ENCODE data around the gene ENPP4.
"Not testable (repeated sequence)": the region's sequence is repeated elsewhere in the genome, so short reads cannot be mapped to it uniquely, and the experiment has no call there.

Gene ENPP4

GRCh38 chr6:46118836-46119235 lies 11.0 kb upstream of the ENPP4 start:
- H3K27me3 ChIP-seq, result no peaks in the 10 kb centered on the region
- TF ChIP-seq CTCF (IDR thresholded peaks at IDR 0.05; ENCODE audit: low read depth, low read length), result no peak
- DNase-seq, result no peak
- no peaks in the 10 kb centered on the region for H3K36me3 ChIP-seq
- H3K4me1 ChIP-seq, result no peaks in the 10 kb centered on the region
- H3K4me3 ChIP-seq (ENCODE audit: low read depth, low read length), result no peak overlapping the region
- no peaks in the 10 kb centered on the region for H3K9me3 ChIP-seq

- H3K27me3 ChIP-seq; H3K4me1 ChIP-seq; DNase-seq; H3K4me3 ChIP-seq (ENCODE audit: low read depth, low read length); H3K9me3 ChIP-seq; H3K36me3 ChIP-seq: not testable (repeated sequence)
These were observed 10.1 kb upstream of the ENPP4 start for GRCh38 chr6:46119679-46120078.

GRCh38 chr6:46128476-46128875 lies 1.3 kb upstream of the ENPP4 start:
- DNase-seq, result no peak
- H3K27me3 ChIP-seq, result no peaks in the 10 kb centered on the region; the same call in 1 of the 2 replicates
- TF ChIP-seq CTCF (IDR thresholded peaks at IDR 0.05; ENCODE audit: low read depth, low read length), result no peak

GRCh38 chr6:46129291-46129628 lies 529 bp upstream of the ENPP4 start:
- H3K27me3 ChIP-seq, result no peaks in the 10 kb centered on the region; the same call in 1 of the 2 replicates
- TF ChIP-seq CTCF (IDR thresholded peaks at IDR 0.05; ENCODE audit: low read depth, low read length), result no peak
- no peak for DNase-seq
- H3K9me3 ChIP-seq, result no peaks in the 10 kb centered on the region; the same call in 1 of the 2 replicates
- no peaks in the 10 kb centered on the region for H3K4me1 ChIP-seq
- H3K36me3 ChIP-seq, result no peaks in the 10 kb centered on the region
- H3K4me3 ChIP-seq (ENCODE audit: low read depth, low read length), result peak overlapping the region; percentile 59

More at GRCh38 chr6:46128476-46128875, 1.3 kb upstream of the ENPP4 start:
- no peaks in the 10 kb centered on the region for H3K4me1 ChIP-seq
- H3K9me3 ChIP-seq, result no peaks in the 10 kb centered on the region; the same call in 1 of the 2 replicates
- H3K36me3 ChIP-seq, result no peaks in the 10 kb centered on the region
- H3K4me3 ChIP-seq (ENCODE audit: low read depth, low read length), result no peak overlapping the region

GRCh38 chr6:46130666-46131065 lies 877 bp downstream of the ENPP4 start:
- Histone ChIP-seq H3K9me3 (no peaks in the 10 kb centered on the region; the same call in 1 of the 2 replicates), H3K4me3 (ENCODE audit: low read depth, low read length) (peak overlapping the region; percentile 59; the same call in 1 of the 2 replicates), H3K27me3 (no peaks in the 10 kb centered on the region; the same call in 1 of the 2 replicates), H3K4me1 (no peaks in the 10 kb centered on the region), H3K36me3 (no peaks in the 10 kb centered on the region)
- no peak for DNase-seq
- no peak for TF ChIP-seq CTCF (IDR thresholded peaks at IDR 0.05; ENCODE audit: low read depth, low read length)

- H3K4me1 ChIP-seq, H3K27me3 ChIP-seq: not testable (repeated sequence)
These were observed 1.5 kb downstream of the ENPP4 start for GRCh38 chr6:46131291-46131690.

GRCh38 chr6:46134216-46134615 lies 4.4 kb downstream of the ENPP4 start:
- H3K4me1 ChIP-seq, result no peaks in the 10 kb centered on the region
- no peaks in the 10 kb centered on the region; the same call in 1 of the 2 replicates for H3K9me3 ChIP-seq
- H3K4me3 ChIP-seq (ENCODE audit: low read depth, low read length), result no peak overlapping the region
- no peak for DNase-seq
- no peaks in the 10 kb centered on the region for H3K36me3 ChIP-seq
- no peak for TF ChIP-seq CTCF (IDR thresholded peaks at IDR 0.05; ENCODE audit: low read depth, low read length)
- no peaks in the 10 kb centered on the region for H3K27me3 ChIP-seq

More at GRCh38 chr6:46131291-46131690, 1.5 kb downstream of the ENPP4 start:
- not testable (repeated sequence) for H3K36me3 ChIP-seq; DNase-seq; H3K4me3 ChIP-seq (ENCODE audit: low read depth, low read length); H3K9me3 ChIP-seq

Data from BE2C (cell line).